HEK293 (cell line): Measurements from ENCODE around the gene ZNF140.

Source experiments
- CTCF ChIA-PET: fragments of 350-600 bp; formaldehyde crosslinking; extraction: SDS; loops from one replicate; lab custom pipeline; 2021; ENCODE audit warnings: antibody characterized with exemption; lab: Yijun Ruan, JAX
- POLR2A ChIA-PET: fragments of 300-600 bp; formaldehyde crosslinking; extraction: SDS; loops from one replicate; lab custom pipeline; 2020; ENCODE audit warnings: antibody characterized with exemption, inconsistent platforms; lab: Yijun Ruan, JAX
- H3K27ac ChIP-seq: fragments of 200-500 bp; sonication (Bioruptor generic); 2 replicates; pipeline ENCODE4 v1.5.1; 2014; ENCODE audit warnings: low read depth, low read length, control low read depth, inconsistent platforms; ENCODE audit errors: extremely low read depth
- H3K36me3 ChIP-seq, 2 experiments: fragments of 200-500 bp in 1 of 2; sonication (Bioruptor generic) in 1 of 2; 1 replicate in 1 of 2; 2 replicates in 1 of 2; pipeline ENCODE4 v1.5.1; 2014 to 2017; ENCODE audit warnings: inconsistent platforms in 2 of 2, low read length in 2 of 2; ENCODE audit not compliant: control insufficient read depth in 2 of 2, insufficient read depth in 1 of 2
- H3K4me1 ChIP-seq: fragments of 200-500 bp; sonication (Bioruptor generic); 2 replicates; pipeline ENCODE4 v1.5.1; 2014; ENCODE audit warnings: mild to moderate bottlenecking, low read length, inconsistent platforms; ENCODE audit not compliant: control insufficient read depth, insufficient read depth
- H3K4me3 ChIP-seq: 2 replicates; pipeline ENCODE4 v1.5.1; 2011; ENCODE audit warnings: low read depth, mild to moderate bottlenecking, control low read depth, low read length, moderate library complexity
- H3K9me3 ChIP-seq: fragments of 200-500 bp; sonication (Bioruptor generic); 2 replicates; pipeline ENCODE4 v1.5.1; 2014; ENCODE audit warnings: low read depth, low read length, inconsistent platforms; ENCODE audit not compliant: control insufficient read depth, insufficient read depth
- GLI4 ChIP-seq: fragments of 450-650 bp; formaldehyde crosslinking; IDR thresholded peaks from 2 replicates; pipeline ENCODE4 v1.5.1; 2016; ENCODE audit warnings: missing biosample characterization, missing genetic modification characterization
- GLIS1 ChIP-seq: fragments of 450-650 bp; formaldehyde crosslinking; IDR thresholded peaks from 2 replicates; pipeline ENCODE4 v1.5.1; 2016; ENCODE audit warnings: missing biosample characterization, missing genetic modification characterization
- KLF9 ChIP-seq: fragments of 450-650 bp; formaldehyde crosslinking; IDR thresholded peaks from 2 replicates; pipeline ENCODE4 v1.5.1; 2016; ENCODE audit warnings: missing biosample characterization, missing genetic modification characterization, low read depth
- OSR2 ChIP-seq: fragments of 450-650 bp; formaldehyde crosslinking; IDR thresholded peaks from 2 replicates; pipeline ENCODE4 v1.5.1; 2016; ENCODE audit warnings: missing biosample characterization, missing genetic modification characterization
- REST ChIP-seq: fragments of 450-650 bp; formaldehyde crosslinking; IDR thresholded peaks from 2 replicates; pipeline ENCODE4 v1.5.1; 2016; ENCODE audit warnings: missing biosample characterization, missing genetic modification characterization
- SCRT2 ChIP-seq: fragments of 450-650 bp; formaldehyde crosslinking; IDR thresholded peaks from 2 replicates; pipeline ENCODE4 v1.5.1; 2016; ENCODE audit warnings: missing biosample characterization, missing genetic modification characterization
- SETDB1 ChIP-seq: IDR thresholded peaks from one replicate; pipeline ENCODE4 v1.6.1; 2017; ENCODE audit warnings: mild to moderate bottlenecking, low read length, moderate library complexity, mixed read lengths; ENCODE audit not compliant: insufficient read length
- WT1 ChIP-seq: fragments of 450-650 bp; formaldehyde crosslinking; IDR thresholded peaks from 2 replicates; pipeline ENCODE4 v1.5.1; 2016; ENCODE audit warnings: missing biosample characterization, missing genetic modification characterization
- ZBTB11 ChIP-seq: fragments of 450-650 bp; formaldehyde crosslinking; conservative IDR thresholded peaks from 2 replicates; pipeline ENCODE4 v1.5.1; 2016; ENCODE audit warnings: low read depth, missing biosample characterization, missing genetic modification characterization
- ZNF202 ChIP-seq: fragments of 450-650 bp; formaldehyde crosslinking; IDR thresholded peaks from 2 replicates; pipeline ENCODE4 v1.5.1; 2016; ENCODE audit warnings: missing biosample characterization, missing genetic modification characterization, borderline replicate concordance
- ZNF211 ChIP-seq: fragments of 450-650 bp; formaldehyde crosslinking; IDR thresholded peaks from 2 replicates; pipeline ENCODE4 v1.5.1; 2016; ENCODE audit warnings: low read depth, missing biosample characterization, missing genetic modification characterization
- ZNF324 ChIP-seq: fragments of 450-650 bp; formaldehyde crosslinking; IDR thresholded peaks from 2 replicates; pipeline ENCODE4 v1.5.1; 2016; ENCODE audit warnings: missing biosample characterization, missing genetic modification characterization
- ZNF37A ChIP-seq: fragments of 450-650 bp; IDR thresholded peaks from 2 replicates; pipeline ENCODE4 v1.5.1; 2018; ENCODE audit warnings: missing biosample characterization, missing genetic modification characterization
- ZNF501 ChIP-seq: fragments of 450-650 bp; formaldehyde crosslinking; IDR thresholded peaks from 2 replicates; pipeline ENCODE4 v1.5.1; 2016; ENCODE audit warnings: missing biosample characterization, missing genetic modification characterization
- ZNF510 ChIP-seq: fragments of 450-650 bp; formaldehyde crosslinking; IDR thresholded peaks from 2 replicates; pipeline ENCODE4 v1.5.1; 2018; ENCODE audit warnings: mild to moderate bottlenecking, missing genetic modification characterization, missing biosample characterization; ENCODE audit not compliant: insufficient replicate concordance
- ZNF621 ChIP-seq: fragments of 450-650 bp; formaldehyde crosslinking; IDR thresholded peaks from 2 replicates; pipeline ENCODE4 v1.5.1; 2017; ENCODE audit warnings: missing biosample characterization, missing genetic modification characterization

ZNF140 gene

DNA sequence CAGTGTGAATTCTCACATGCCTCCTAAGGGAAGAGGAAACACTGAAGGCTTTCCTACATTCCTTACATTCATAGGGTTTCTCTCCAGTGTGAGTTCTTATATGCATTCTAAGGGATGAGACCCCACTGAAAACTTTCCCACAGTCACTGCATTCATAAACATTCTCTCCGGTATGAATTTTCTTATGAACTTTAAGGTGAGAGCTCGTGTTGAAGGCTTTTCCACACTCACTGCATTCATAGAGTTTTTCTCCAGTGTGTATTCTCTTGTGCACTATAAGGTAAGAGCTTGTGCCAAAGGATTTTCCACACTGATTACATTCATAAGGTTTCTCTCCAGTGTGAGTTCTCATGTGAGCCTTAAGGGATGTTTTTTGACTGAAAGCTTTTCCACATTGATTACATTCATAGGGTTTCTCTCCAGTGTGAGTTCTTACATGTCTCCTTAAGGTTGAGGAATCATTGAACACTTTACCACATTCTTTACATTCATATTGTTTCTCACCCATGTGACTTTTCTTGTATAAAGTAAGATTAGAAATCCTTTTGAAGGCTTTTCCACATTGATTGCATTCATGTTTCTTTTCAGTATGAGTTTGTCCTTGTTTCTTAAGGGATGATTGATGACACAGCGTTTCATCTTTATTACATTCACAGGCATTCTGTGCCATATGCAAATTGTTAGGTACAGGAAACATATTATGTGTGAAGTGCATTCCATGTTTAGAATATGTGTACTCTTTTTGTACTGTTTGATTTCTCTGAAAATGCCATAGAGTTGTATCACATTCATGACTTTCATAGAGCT, 39.9 kb downstream of the ZNF140 start (continued):
- TF ChIP-seq WT1 (no peak), SETDB1 (peak; percentile 100)

DNA sequence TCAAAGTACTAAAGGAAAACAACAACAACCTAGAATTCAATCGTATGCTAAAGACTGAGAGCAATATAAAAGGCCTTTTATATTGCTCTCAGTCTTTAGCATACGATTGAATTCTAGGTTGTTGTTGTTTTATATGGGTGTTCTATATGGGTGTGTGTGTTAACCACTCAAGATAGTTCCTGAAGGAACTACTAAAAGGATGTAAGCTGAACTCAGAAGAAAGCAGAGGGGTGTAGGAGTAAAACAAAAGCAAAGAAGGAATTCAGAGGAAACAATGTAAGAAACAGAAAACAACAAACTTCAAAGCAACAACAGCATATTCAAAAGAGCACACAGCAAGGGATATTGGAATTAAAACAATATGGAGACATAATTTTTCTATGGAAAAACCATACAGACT, 44.0 kb downstream of the ZNF140 start:
- Histone ChIP-seq H3K9me3 (peaks cover 7% of the 10 kb centered on the region), H3K4me1 (no peaks in the 10 kb centered on the region), H3K36me3 (peaks cover 24 to 50% of the 10 kb centered on the region in 2 experiments; a peak in 2 of 3 replicates), H3K4me3 (no peak overlapping the region), H3K27ac (no peak overlapping the region)
- POLR2A ChIA-PET: no interaction called here
- CTCF ChIA-PET: no interaction called here
- no peak for TF ChIP-seq GLI4 (tag by site-specific recombination)
- TF ChIP-seq ZNF510 (tag by site-specific recombination): peak; percentile 95

DNA sequence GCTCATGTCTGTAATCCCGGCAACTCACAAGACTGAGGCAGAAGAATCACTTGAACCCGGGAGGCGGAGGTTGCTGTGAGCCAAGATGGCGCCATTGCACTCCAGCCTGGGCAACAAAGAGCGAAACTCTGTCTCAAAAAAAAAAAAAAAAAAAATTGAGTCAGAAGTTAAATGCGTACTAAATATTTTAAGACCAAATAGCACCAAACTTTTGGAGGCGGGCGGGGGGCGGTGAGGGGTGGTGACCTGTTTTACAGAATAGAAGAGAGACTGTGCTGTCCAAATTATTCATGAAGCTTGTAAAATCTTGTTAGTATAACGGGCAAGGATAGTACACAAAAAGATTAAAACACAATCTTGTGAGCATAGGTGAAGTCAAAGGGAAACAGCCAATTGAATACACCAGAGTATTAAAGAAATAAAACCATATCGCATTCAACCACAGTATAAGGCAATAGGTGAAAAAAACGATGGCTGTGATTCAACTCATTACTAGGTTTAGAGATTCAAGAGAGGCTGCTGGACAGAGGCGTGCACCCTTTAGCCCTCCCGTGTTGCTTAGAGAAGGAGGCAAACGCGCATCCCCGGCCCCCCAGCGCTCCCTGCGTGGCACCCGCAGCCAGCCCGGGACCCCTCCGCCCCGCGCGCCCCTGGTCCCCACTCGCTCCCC, 48.8 kb downstream of the ZNF140 start:
- POLR2A ChIA-PET: interaction anchor here (0.7 to 1.5 kb wide), 6 partner anchors 48 to 300 kb away, joined by 3 to 12 read pairs (median 6); partner anchors contain the start of genes CHFR, GOLGA3, ZNF26 and ZNF268

DNA sequence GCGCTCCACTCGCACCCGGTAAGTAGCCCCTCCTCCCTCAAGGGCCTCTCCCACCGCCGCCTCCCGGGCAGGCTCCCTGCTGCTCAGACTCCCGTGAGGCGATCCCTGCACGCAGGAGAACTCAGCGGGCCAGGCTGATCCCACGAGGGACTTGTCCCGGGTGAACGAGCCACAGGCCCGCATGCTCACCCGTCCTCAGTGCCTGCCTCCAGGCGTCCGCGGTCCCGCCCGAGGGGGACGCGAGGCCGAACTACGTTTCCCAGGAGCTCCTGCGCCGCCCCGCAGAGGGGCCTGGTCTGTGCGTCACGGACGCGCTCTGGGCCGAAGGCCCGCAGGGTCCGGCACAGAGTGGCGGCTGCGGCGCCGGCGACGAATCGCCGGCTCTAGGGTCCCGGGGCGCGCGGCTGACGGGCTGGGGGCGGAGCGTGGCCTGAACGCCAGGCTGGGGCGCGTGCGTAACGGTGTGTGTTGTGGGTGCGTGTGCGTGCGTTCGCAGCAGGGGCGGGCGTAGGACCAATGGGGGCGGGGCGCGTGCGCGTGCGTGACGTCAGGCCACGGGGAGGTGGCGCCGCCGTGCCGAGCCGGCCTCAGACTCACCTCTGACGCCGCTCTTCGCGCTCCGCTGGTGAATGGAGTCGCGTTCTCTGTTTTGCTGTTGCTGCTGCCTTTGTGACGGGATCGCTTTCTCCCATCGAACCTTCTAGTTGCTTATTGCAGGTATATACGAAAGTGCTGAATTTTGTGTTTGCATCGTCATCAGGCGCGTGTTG, 49.5 kb downstream of the ZNF140 start, which contains the start of the genes ZNF10 and ZNF891:
Gene ZNF10, plus strand, starts transcription at position 590 of the 770 bp plus-strand sequence. CDS start 13,866 bp downstream, outside the sequence.
Gene ZNF891, minus strand, starts transcription at position 237 of the 770 bp plus-strand sequence. CDS start 8,356 bp downstream, outside the sequence.
- CTCF ChIA-PET: no interaction called here
- TF ChIP-seq ZNF37A: no peak
- peak; percentile 59 for TF ChIP-seq ZBTB11 (tag by site-specific recombination)
- TF ChIP-seq ZNF621 (tag by site-specific recombination): no peak
- TF ChIP-seq ZNF211 (tag by site-specific recombination): no peak
- TF ChIP-seq OSR2 (tag by site-specific recombination): no peak
- TF ChIP-seq KLF9 (tag by site-specific recombination): peak; percentile 75; the same call in 1 of the 2 replicates
- peak; percentile 90 for TF ChIP-seq GLIS1 (tag by site-specific recombination)
- no peak; the same call in 1 of the 2 replicates for TF ChIP-seq ZNF324 (tag by site-specific recombination)
- TF ChIP-seq SCRT2 (tag by site-specific recombination): peak; percentile 49

More for the DNA sequence above, 48.8 kb downstream of the ZNF140 start:
- CTCF ChIA-PET: no interaction called here
- TF ChIP-seq ZNF324 (tag by site-specific recombination) (0 out of 2 replicates have a peak, but pooled peaks have one; percentile 32), ZNF501 (tag by site-specific recombination) (0 out of 2 replicates have a peak, but pooled peaks have one; percentile 33), REST (peak; percentile 92), ZNF202 (no peak)
- TF ChIP-seq, all 188 proteins: peak for 3
- Histone ChIP-seq H3K36me3 (peaks cover 24 to 33% of the 10 kb centered on the region in 2 experiments), H3K4me3 (peak overlapping the region; percentile 65), H3K4me1 (no peaks in the 10 kb centered on the region), H3K9me3 (peaks cover 11% of the 10 kb centered on the region), H3K27ac (peak overlapping the region; percentile 95)

More for the DNA sequence above, 49.5 kb downstream of the ZNF140 start, which contains the start of the genes ZNF10 and ZNF891:
- Histone ChIP-seq H3K9me3 (peaks cover 11% of the 10 kb centered on the region), H3K36me3 (peaks cover 24 to 39% of the 10 kb centered on the region in 2 experiments), H3K27ac (peak within 1 kb of the TSS; percentile 95), H3K4me1 (no peaks in the 10 kb centered on the region), H3K4me3 (peak within 1 kb of the TSS; percentile 65)
- POLR2A ChIA-PET: interaction anchor here (0.7 to 1.5 kb wide), 6 partner anchors 12 to 301 kb away, joined by 3 to 12 read pairs (median 5); partner anchors contain the start of genes CHFR, GOLGA3, ZNF26 and ZNF268
